Measurements from ENCODE around the gene FBLN2.

Gene FBLN2

GRCh38 chr3:13584901-13585300 is 36.0 kb downstream of the FBLN2 start:
- Histone ChIP-seq H3K27ac (ENCODE audit: low read depth, low read length) (peak overlapping the region; percentile 6), H3K9me3 (ENCODE audit: control insufficient read depth in 5 of 5, low read length in 5 of 5) (no peaks in the 10 kb centered on the region)

GRCh38 chr3:13587442-13587841 is 38.5 kb downstream of the FBLN2 start:
- peaks cover 0 to 4% (median 0%) of the 10 kb centered on the region in 5 donors for H3K36me3 ChIP-seq (ENCODE audit: control insufficient read depth in 5 of 5, insufficient read depth in 5 of 5, low read length in 5 of 5)
- no peak overlapping the region for H3K4me3 ChIP-seq (ENCODE audit: low read depth in 1 of 5, low read length in 5 of 5)
- peaks cover 0 to 41% (median 16%) of the 10 kb centered on the region in 5 donors for H3K4me1 ChIP-seq (ENCODE audit: control insufficient read depth in 5 of 5, insufficient read depth in 5 of 5, low read length in 5 of 5)
- H3K27me3 ChIP-seq (ENCODE audit: control insufficient read depth in 5 of 5, insufficient read depth in 4 of 5, low read length in 5 of 5) = no peaks in the 10 kb centered on the region
- no peaks in the 10 kb centered on the region for H3K9me3 ChIP-seq (ENCODE audit: control insufficient read depth in 5 of 5, low read length in 5 of 5)
- no peak overlapping the region for H3K9ac ChIP-seq (ENCODE audit: low read length in 5 of 5)
- H3K27ac ChIP-seq (ENCODE audit: low read depth, low read length) = peak overlapping the region; percentile 90

More at GRCh38 chr3:13584901-13585300, 36.0 kb downstream of the FBLN2 start:
- Histone ChIP-seq H3K27me3 (ENCODE audit: control insufficient read depth in 5 of 5, insufficient read depth in 4 of 5, low read length in 5 of 5) (no peaks in the 10 kb centered on the region), H3K4me3 (ENCODE audit: low read depth in 1 of 5, low read length in 5 of 5) (no peak overlapping the region), H3K9ac (ENCODE audit: low read length in 5 of 5) (no peak overlapping the region), H3K36me3 (ENCODE audit: control insufficient read depth in 5 of 5, insufficient read depth in 5 of 5, low read length in 5 of 5) (peaks cover 0 to 9% (median 0%) of the 10 kb centered on the region in 5 donors), H3K4me1 (ENCODE audit: control insufficient read depth in 5 of 5, insufficient read depth in 5 of 5, low read length in 5 of 5) (peaks cover 1 to 46% (median 26%) of the 10 kb centered on the region in 5 donors)

- Histone ChIP-seq H3K27me3 (ENCODE audit: control insufficient read depth in 5 of 5, insufficient read depth in 4 of 5, low read length in 5 of 5) (no peaks in the 10 kb centered on the region), H3K27ac (ENCODE audit: low read depth, low read length) (peak overlapping the region; percentile 90), H3K4me1 (ENCODE audit: control insufficient read depth in 5 of 5, insufficient read depth in 5 of 5, low read length in 5 of 5) (peaks cover 0 to 39% (median 16%) of the 10 kb centered on the region in 5 donors), H3K9ac (ENCODE audit: low read length in 5 of 5) (no peak overlapping the region), H3K36me3 (ENCODE audit: control insufficient read depth in 5 of 5, insufficient read depth in 5 of 5, low read length in 5 of 5) (peaks cover 0 to 8% (median 0%) of the 10 kb centered on the region in 5 donors), H3K9me3 (ENCODE audit: control insufficient read depth in 5 of 5, low read length in 5 of 5) (no peaks in the 10 kb centered on the region), H3K4me3 (ENCODE audit: low read depth in 1 of 5, low read length in 5 of 5) (no peak overlapping the region)
These were observed 39.3 kb downstream of the FBLN2 start for GRCh38 chr3:13588221-13588701.

GRCh38 chr3:13588993-13589392 is 40.1 kb downstream of the FBLN2 start:
- Histone ChIP-seq H3K27ac (ENCODE audit: low read depth, low read length) (peak overlapping the region; percentile 90), H3K4me3 (ENCODE audit: low read depth in 1 of 5, low read length in 5 of 5) (no peak overlapping the region), H3K4me1 (ENCODE audit: control insufficient read depth in 5 of 5, insufficient read depth in 5 of 5, low read length in 5 of 5) (peaks cover 0 to 39% (median 16%) of the 10 kb centered on the region in 5 donors), H3K27me3 (ENCODE audit: control insufficient read depth in 5 of 5, insufficient read depth in 4 of 5, low read length in 5 of 5) (no peaks in the 10 kb centered on the region), H3K9ac (ENCODE audit: low read length in 5 of 5) (no peak overlapping the region), H3K36me3 (ENCODE audit: control insufficient read depth in 5 of 5, insufficient read depth in 5 of 5, low read length in 5 of 5) (peaks cover 0 to 8% (median 0%) of the 10 kb centered on the region in 5 donors), H3K9me3 (ENCODE audit: control insufficient read depth in 5 of 5, low read length in 5 of 5) (no peaks in the 10 kb centered on the region)

DNA sequence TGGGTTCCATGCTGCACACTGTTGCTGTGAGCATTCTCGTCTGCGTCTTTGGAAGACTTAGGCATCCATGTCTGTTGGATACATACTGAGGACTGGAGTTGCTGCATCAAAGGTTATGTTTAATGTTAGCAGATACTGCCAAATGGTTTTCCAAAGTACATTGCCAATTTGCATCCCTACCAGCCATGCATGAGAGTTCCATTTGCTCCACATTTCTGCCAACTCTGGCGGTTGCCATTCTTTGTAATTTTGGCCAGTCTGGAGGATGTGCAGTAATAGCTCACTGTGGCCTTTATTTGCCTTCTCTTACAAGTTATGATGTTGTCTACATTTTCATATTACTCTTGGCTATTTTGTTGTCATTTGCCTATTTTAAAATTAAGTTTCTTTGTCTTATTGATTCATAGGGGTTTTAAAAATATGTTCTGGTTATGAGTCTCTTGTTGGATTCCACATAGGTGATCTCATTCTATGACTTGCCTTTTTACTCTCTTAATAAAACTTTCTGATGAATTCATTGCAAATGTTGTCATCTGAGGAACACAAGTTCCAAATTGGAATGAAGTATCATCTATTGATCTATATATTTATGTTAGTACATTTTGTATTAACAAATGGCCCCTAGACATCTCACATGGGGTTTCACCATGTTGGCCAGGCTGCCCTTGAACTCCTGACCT is 42.1 kb downstream of the FBLN2 start:
- Histone ChIP-seq H3K27ac (ENCODE audit: low read depth, low read length) (peak overlapping the region; percentile 54), H3K9me3 (ENCODE audit: control insufficient read depth in 5 of 5, low read length in 5 of 5) (no peaks in the 10 kb centered on the region), H3K9ac (ENCODE audit: low read length in 5 of 5) (no peak overlapping the region), H3K36me3 (ENCODE audit: control insufficient read depth in 5 of 5, insufficient read depth in 5 of 5, low read length in 5 of 5) (peaks cover 0 to 8% (median 0%) of the 10 kb centered on the region in 5 donors), H3K4me3 (ENCODE audit: low read depth in 1 of 5, low read length in 5 of 5) (no peak overlapping the region), H3K27me3 (ENCODE audit: control insufficient read depth in 5 of 5, insufficient read depth in 4 of 5, low read length in 5 of 5) (peaks cover 0 to 3% (median 0%) of the 10 kb centered on the region in 5 donors), H3K4me1 (ENCODE audit: control insufficient read depth in 5 of 5, insufficient read depth in 5 of 5, low read length in 5 of 5) (peaks cover 0 to 53% (median 21%) of the 10 kb centered on the region in 5 donors)

- Histone ChIP-seq H3K9me3 (ENCODE audit: control insufficient read depth in 5 of 5, low read length in 5 of 5) (no peaks in the 10 kb centered on the region), H3K36me3 (ENCODE audit: control insufficient read depth in 5 of 5, insufficient read depth in 5 of 5, low read length in 5 of 5) (peaks cover 0 to 10% (median 0%) of the 10 kb centered on the region in 5 donors)
These were observed 44.7 kb downstream of the FBLN2 start for GRCh38 chr3:13593615-13594014.

DNA sequence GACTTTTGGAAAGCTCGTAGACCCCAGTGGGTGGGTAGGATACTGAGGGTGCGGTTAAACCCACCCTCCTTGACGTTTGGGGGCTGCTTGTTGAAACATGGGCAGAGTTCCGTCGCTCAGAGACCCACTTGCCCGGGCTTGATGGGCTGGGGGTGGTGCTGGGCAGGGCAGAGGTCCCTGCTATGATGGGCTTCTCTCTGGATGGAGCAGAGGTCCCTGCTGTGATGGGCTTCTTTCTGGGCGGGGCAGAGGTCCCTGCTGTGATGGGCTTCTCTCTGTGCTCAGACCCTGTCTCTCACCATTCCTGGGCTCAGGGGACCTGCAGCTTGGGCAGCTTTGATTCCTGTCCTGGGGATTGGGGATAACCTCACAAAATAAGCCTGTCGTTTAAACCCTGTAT is 45.2 kb downstream of the FBLN2 start:
- peak overlapping the region; percentile 30 for H3K27ac ChIP-seq (ENCODE audit: low read depth, low read length)

More at GRCh38 chr3:13593615-13594014, 44.7 kb downstream of the FBLN2 start:
- Histone ChIP-seq H3K4me3 (ENCODE audit: low read depth in 1 of 5, low read length in 5 of 5) (no peak overlapping the region), H3K4me1 (ENCODE audit: control insufficient read depth in 5 of 5, insufficient read depth in 5 of 5, low read length in 5 of 5) (peaks cover 0 to 61% (median 24%) of the 10 kb centered on the region in 5 donors), H3K27ac (ENCODE audit: low read depth, low read length) (no peak overlapping the region), H3K27me3 (ENCODE audit: control insufficient read depth in 5 of 5, insufficient read depth in 4 of 5, low read length in 5 of 5) (peaks cover 0 to 3% (median 0%) of the 10 kb centered on the region in 5 donors), H3K9ac (ENCODE audit: low read length in 5 of 5) (peak overlapping the region in 1 of 5 donors; percentile 20)

DNA sequence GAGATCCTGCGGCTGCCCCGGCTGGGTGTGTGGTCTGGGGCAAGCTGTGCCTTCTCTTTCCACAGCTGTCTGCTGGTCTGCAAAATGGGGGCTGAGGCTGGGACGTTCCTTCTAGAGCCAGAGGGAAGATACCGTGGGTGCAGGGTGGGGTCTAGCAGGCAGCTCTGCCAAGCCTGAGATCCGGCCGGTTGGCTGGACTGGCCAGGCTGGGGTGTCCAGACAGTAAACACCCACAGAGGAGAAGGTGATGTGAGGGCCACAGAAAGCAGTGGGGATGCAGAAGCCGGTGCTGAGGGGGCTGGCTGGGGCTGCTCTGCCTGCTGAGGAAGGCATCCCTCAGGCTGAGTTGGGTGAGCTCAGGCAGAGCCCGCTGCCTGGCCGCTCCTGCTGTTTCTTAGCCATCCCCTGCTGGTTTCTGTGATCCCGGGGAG is 46.1 kb downstream of the FBLN2 start:
- Histone ChIP-seq H3K9ac (ENCODE audit: low read length in 5 of 5) (no peak overlapping the region), H3K36me3 (ENCODE audit: control insufficient read depth in 5 of 5, insufficient read depth in 5 of 5, low read length in 5 of 5) (peaks cover 0 to 7% (median 0%) of the 10 kb centered on the region in 5 donors), H3K9me3 (ENCODE audit: control insufficient read depth in 5 of 5, low read length in 5 of 5) (no peaks in the 10 kb centered on the region), H3K4me3 (ENCODE audit: low read depth in 1 of 5, low read length in 5 of 5) (no peak overlapping the region), H3K27ac (ENCODE audit: low read depth, low read length) (peak overlapping the region; percentile 30), H3K4me1 (ENCODE audit: control insufficient read depth in 5 of 5, insufficient read depth in 5 of 5, low read length in 5 of 5) (peaks cover 6 to 65% (median 34%) of the 10 kb centered on the region in 5 donors), H3K27me3 (ENCODE audit: control insufficient read depth in 5 of 5, insufficient read depth in 4 of 5, low read length in 5 of 5) (peaks cover 0 to 3% (median 0%) of the 10 kb centered on the region in 5 donors)

More for the DNA sequence above, 45.2 kb downstream of the FBLN2 start:
- H3K36me3 ChIP-seq (ENCODE audit: control insufficient read depth in 5 of 5, insufficient read depth in 5 of 5, low read length in 5 of 5) = peaks cover 0 to 9% (median 0%) of the 10 kb centered on the region in 5 donors
- H3K27me3 ChIP-seq (ENCODE audit: control insufficient read depth in 5 of 5, insufficient read depth in 4 of 5, low read length in 5 of 5) = peaks cover 0 to 3% (median 0%) of the 10 kb centered on the region in 5 donors
- H3K9me3 ChIP-seq (ENCODE audit: control insufficient read depth in 5 of 5, low read length in 5 of 5) = no peaks in the 10 kb centered on the region
- H3K9ac ChIP-seq (ENCODE audit: low read length in 5 of 5) = peak overlapping the region in 1 of 5 donors; percentile 20
- peaks cover 4 to 61% (median 29%) of the 10 kb centered on the region in 5 donors for H3K4me1 ChIP-seq (ENCODE audit: control insufficient read depth in 5 of 5, insufficient read depth in 5 of 5, low read length in 5 of 5)
- no peak overlapping the region for H3K4me3 ChIP-seq (ENCODE audit: low read depth in 1 of 5, low read length in 5 of 5)

GRCh38 chr3:13595485-13595884 is 46.6 kb downstream of the FBLN2 start:
- H3K4me1 ChIP-seq (ENCODE audit: control insufficient read depth in 5 of 5, insufficient read depth in 5 of 5, low read length in 5 of 5) = peaks cover 6 to 68% (median 34%) of the 10 kb centered on the region in 5 donors
- no peak overlapping the region for H3K9ac ChIP-seq (ENCODE audit: low read length in 5 of 5)
- peaks cover 0 to 3% (median 0%) of the 10 kb centered on the region in 5 donors for H3K27me3 ChIP-seq (ENCODE audit: control insufficient read depth in 5 of 5, insufficient read depth in 4 of 5, low read length in 5 of 5)
- H3K36me3 ChIP-seq (ENCODE audit: control insufficient read depth in 5 of 5, insufficient read depth in 5 of 5, low read length in 5 of 5) = peaks cover 0 to 7% (median 0%) of the 10 kb centered on the region in 5 donors
- H3K9me3 ChIP-seq (ENCODE audit: control insufficient read depth in 5 of 5, low read length in 5 of 5) = no peaks in the 10 kb centered on the region
- H3K27ac ChIP-seq (ENCODE audit: low read depth, low read length) = no peak overlapping the region
- no peak overlapping the region for H3K4me3 ChIP-seq (ENCODE audit: low read depth in 1 of 5, low read length in 5 of 5)
